OCI-LY3 (cell line): Measurements from ENCODE around the gene PPFIBP2.

Experiments
- EZH2phosphoT487 ChIP-seq: fragments of 200-600 bp; shearing (Covaris generic); IDR thresholded peaks from 2 replicates; pipeline ENCODE4 v1.6.1; 2018; ENCODE audit warnings: antibody characterized with exemption, mixed run types, low read depth
- TF ChIP-seq, protein P1 (sequence below): fragments of 200-600, 300-600 bp; sonication (generic); IDR thresholded peaks from 2 replicates; pipeline ENCODE4 v1.5.1; 2014; ENCODE audit warnings: antibody characterized with exemption, low read length, low read depth

DNA sequence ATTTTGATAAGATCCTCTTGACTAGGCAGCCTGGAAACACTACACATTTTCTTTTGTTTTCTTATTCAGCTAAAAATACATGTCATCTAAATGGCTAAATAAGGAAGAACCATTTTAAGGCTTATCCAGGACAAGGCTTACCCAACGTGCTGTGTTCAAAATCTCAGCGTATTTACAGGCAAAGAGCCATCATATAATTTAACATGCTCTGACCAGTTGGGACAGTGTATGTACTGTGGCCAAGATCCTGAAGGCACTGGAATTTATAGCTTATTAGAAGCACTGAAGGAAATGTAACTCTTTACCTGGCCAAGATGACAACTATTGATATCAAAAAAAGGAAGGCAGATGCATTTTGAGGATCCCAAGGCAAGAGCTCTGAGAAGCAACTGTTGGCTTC lies 71.1 kb downstream of the PPFIBP2 start:
- TF ChIP-seq, protein P1, sequence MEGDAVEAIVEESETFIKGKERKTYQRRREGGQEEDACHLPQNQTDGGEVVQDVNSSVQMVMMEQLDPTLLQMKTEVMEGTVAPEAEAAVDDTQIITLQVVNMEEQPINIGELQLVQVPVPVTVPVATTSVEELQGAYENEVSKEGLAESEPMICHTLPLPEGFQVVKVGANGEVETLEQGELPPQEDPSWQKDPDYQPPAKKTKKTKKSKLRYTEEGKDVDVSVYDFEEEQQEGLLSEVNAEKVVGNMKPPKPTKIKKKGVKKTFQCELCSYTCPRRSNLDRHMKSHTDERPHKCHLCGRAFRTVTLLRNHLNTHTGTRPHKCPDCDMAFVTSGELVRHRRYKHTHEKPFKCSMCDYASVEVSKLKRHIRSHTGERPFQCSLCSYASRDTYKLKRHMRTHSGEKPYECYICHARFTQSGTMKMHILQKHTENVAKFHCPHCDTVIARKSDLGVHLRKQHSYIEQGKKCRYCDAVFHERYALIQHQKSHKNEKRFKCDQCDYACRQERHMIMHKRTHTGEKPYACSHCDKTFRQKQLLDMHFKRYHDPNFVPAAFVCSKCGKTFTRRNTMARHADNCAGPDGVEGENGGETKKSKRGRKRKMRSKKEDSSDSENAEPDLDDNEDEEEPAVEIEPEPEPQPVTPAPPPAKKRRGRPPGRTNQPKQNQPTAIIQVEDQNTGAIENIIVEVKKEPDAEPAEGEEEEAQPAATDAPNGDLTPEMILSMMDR: no peak
- no peak for TF ChIP-seq EZH2phosphoT487
